Left renal pelvis (tissue), 4 donors: Measurements from ENCODE around the gene HAO1. TPM values are rescaled to one million over a fixed set of nuclear protein-coding genes. Genes with fewer than 3 reads are reported as not detected.
"Not testable (repeated sequence)": the region's sequence is repeated elsewhere in the genome, so short reads cannot be mapped to it uniquely, and the experiment has no call there.

Experiments used
- DNase-seq, 4 donors: peaks; one replicate each; pipeline ENCODE4 v3.0.0-alpha.2; 2013; ENCODE audit warnings: low read depth in 4 of 4, low spot score in 3 of 4
- polyA plus RNA-seq, 4 donors: library from polyadenylated mRNA; unstranded; fragments of 120-200 nt; gene quantifications; one replicate each; pipeline ENCODE4 v1.2.1, GENCODE V29; 2013; ENCODE audit not compliant: insufficient read length in 4 of 4

HAO1 gene
- polyA plus RNA-seq, 4 donors = 0.22 TPM; not detected in 3

DNA sequence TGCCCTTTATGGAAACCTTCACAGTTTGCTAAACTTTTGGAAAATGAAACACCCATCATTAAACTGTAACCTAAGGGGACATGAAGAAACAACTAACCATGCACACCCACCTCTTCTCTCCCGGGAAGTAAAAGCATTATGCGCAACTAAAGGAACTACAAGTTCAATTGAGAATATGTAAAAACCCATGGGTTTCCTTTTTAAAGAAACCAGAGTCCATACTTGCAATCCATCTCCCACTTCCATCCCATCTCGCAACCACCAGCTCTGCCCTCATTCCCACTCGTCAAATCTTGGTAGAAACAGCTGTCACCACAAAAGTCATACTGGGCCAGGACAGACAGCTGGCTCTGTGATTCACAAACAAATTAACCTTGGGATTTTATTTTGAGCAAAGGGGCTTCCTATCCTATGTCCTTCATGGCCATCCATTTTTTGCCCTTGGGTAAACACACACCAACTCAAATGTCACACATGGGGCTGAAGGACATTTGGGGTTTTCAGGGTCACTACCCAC, 81.5 kb downstream of the HAO1 start:
- no peak for DNase-seq

DNA sequence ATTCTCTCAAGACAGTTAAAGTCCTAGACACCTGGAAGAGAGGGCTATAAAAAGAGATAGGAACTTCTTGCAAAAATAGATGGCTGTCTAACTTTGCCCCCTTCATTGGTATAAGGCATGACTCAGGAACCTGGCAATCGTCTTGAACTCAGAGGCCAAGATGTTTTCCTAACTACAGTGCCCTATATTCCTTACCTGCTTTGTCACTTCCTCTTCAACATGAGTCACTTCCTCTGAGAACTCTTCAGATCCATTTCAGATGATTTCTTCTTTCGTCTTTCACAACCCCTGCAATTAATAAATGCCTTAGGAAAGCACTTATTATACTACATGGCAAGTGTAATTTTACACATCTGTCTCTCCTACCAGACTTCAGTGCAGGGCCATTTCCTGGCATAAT, 83.5 kb downstream of the HAO1 start:
- DNase-seq = no peak

DNA sequence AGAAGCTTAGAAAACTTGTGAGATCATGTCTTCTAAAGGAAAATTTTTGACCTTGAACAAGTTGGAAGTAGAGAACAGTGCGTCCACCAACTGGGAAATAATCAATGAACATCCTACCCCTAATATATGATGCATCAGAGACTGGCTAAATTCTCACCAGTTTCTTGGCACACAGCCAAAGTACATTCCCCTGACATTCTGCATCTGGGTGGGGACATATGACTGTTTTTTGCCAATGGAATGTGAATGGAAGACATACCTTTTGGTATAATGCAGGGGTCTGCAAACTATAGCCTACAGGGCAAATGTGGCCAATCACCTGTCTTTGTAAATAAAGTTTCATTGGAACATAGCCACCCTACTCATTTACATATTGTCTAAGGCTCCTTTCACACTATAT, 84.7 kb downstream of the HAO1 start:
- DNase-seq = no peak

DNA sequence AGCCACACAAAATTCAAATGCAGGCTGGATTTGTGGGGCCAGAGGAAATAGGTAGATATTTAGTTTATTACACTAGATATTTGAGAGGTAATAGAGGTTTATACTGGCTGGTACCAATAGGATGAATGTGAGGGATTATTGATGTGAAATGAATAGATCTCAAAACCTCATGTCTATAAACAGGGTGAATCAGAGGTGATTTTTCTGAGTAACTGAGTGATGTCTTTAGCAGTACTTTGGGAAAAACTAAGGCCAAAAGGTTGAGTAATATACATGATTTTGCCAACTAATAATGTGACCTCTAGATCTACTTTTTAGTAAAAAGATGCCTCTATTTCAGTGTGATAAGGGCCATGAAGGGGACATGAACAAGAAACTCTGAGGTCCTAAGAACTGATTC, 86.8 kb downstream of the HAO1 start:
- no peak for DNase-seq

DNA sequence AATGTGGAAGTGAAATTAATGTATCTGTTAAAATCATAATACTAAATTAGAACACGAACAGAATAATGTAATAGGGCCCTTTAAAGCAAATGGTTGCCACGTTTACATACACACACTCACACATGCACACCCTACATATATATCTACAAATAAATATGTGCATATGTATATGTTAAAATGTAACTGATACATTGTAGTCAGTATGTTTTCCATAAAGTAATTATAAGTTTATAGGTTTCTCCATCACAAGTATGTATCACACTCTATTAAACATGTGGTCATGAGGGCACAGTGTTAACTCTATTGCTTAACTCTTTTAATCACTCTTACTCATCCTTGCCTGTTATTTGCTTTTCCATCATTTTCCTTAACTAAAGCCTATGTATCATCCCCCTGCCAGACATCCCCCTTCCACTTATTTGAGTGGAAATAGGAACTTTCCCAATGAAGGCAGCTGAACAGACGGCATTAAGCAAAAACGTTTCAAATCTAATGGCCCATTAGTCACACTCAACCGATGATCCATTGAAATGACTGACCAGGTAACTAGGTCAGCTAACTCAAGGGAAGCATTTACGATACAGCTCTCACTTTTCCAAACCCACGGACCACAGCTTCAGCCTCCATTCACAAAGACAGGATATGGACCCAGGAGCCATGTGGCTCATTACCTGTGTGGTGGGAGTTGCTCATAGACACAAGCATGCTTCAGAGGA, 89.3 kb downstream of the HAO1 start:
- peak in 1 of 4 donors; percentile 14 for DNase-seq

DNA sequence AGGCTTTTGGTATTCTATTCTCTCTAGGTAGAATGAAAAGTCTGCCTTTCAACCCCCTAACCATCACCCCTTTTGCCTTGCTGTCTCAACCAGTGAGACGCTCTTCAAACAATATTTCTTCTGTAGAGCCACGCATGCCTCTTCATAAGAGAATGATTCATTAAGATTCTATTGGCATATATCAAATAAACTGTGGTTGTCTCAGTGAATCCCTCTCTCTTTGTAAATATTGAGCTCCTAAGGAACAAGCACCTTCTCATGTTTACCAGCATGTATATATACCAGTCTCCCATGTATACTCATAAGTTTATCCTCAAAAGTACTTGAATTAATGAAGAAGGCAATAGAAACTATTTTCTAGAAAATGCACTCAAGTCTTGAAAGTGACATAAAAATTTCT, 90.6 kb downstream of the HAO1 start:
- DNase-seq = no peak

DNA sequence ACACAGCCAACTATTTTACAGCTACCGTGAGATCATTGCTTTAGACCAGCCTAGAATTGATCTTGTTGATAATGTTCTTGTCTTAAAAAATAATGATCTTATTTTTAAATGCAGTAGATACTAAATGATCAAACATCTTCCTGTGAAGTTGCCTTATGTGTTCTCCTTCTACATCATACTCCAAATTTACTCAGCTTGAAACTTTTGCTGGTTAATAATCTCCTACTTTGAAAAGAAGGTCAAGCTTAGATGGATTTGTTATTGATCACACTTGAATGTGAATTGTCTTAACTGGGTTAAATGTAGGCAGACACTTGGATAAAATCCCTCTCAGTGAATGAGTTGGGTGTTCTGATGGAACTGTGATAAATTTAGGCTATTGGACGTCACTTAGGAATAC, 91.9 kb downstream of the HAO1 start:
- DNase-seq = no peak

DNA sequence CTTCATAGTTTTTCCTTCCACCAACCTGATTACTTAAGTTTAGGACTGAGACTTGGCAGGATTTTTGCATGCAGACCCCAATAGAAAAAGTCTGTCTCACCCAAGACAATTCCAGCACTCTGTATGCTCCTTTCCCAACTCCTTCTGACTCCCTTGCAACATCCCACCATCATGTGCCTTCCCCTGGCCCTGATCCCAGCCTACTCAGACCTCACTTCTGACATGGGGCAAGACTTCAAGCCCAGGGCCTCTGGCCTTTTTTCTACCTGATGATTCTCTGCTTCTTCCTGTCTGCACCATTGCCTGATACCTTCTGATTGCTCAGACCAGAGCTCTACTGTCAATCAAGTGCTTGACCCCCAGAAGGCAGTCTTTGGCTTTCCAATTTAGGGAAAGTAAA, 96.6 kb downstream of the HAO1 start:
- no peak for DNase-seq

DNA sequence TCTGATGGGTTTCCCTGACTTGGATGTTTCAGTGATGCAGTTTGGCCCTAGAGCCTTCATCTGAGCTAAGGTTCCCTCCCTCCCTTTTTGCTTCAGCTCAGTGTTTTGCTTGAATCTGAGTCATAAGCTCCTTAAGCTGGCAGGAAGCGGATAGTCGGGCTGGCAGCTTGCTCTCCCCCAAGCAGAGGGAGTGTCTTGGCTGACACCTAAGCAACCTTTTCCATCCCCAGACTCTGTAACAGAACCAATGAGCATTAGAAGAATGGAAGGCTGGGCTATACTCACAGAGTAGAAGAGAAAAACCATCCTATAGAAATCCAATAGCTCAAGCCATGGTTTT, 98.3 kb downstream of the HAO1 start:
- no peak for DNase-seq

DNA sequence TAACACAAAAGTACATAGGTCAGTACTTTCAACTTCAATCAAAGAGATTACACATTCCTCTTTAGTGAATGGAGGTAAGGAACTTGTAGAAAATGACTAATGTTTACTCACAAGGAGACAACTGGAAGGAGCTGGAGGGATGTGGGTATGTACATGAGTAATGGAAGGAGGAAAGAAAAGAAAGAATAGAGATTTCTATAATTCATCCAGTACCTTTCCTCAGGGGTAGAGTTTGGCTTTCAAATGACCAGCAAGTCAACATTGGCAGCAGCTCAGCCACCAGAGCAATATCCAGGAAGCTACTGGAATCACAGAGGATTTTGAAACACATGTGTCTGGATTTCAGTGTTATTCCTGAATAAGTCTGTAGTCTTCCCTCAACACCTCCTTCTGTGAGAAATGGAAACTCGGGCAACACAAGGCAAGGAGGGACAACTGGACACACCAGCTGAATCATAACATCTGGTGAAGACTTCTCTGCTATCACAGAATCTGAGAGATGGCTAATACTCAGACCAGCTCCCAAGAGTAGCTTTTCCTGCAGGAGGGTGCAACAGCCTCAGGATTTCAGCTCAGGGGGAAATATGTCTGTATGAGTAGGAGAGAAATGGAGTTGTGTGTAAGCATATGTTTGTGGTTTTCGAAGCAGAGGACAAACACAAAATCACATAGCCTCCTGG, 98.8 kb downstream of the HAO1 start:
- no peak for DNase-seq

DNA sequence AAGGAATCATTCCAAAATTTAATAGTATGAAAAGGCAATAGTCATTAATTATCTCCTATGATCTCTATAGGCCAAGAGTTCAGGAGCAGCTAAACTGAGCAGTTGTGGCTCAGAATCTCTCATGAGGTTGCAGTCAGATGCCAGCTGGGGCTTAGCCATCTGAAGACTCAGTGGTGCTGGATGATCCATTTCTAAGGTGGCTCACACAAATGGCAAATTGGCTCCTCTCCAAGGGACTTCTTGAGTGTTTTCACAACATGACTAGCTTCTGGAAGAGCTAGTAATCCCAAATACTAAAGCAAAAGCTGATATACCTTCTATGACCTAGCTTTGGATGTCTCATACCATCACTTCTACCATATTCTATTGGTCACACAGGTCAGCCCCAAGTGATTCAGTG, 104.2 kb downstream of the HAO1 start:
- DNase-seq = no peak

DNA sequence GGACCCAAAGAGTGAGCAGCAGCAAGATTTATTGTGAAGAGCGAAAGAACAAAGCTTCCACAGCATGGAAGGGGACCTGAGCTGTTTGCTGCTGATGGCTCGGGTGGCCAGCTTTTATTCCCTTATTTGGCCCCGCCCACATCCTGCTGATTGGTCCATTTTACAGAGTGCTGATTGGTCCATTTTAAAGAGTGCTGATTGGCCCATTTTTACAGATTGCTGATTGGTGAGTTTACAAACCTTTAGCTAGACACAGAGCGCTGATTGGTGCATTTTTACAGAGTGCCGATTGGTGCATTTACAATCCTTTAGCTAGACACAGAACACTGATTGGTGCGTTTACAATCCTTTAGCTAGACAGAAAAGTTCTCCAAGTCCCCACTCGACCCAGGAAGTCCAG, 105.8 kb downstream of the HAO1 start:
- not testable (repeated sequence) for DNase-seq

Other genes with a start within 250 kb of the HAO1 start
- 100 to 1,000 TPM in 1 of 4 donors, 10 to 100 TPM in 3; 46.5 to 104 (median 69.7) TPM for gene TMX4, start 79.3 kb upstream of the HAO1 start, polyA plus RNA-seq
- gene PLCB1, start 191.8 kb upstream of the HAO1 start, polyA plus RNA-seq = 10 to 100 TPM; 23.0 to 66.7 (median 42.2) TPM